Fibroblast of the aortic adventitia (primary cell): ENCODE results near the gene ISG20. TPM values are rescaled to one million over a fixed set of nuclear protein-coding genes. Genes with fewer than 3 reads are reported as not detected.

Experiments
- DNase-seq: peaks from one replicate; pipeline ENCODE4 v3.0.0-alpha.2; 2010; ENCODE audit warnings: low read depth
- H3K4me3 ChIP-seq: 2 replicates; pipeline ENCODE4 v1.5.1; 2011; ENCODE audit warnings: low read depth, mild to moderate bottlenecking, control low read depth, low read length, moderate library complexity
- CTCF ChIP-seq: IDR thresholded peaks from 2 replicates; pipeline ENCODE4 v1.5.1; 2011; ENCODE audit warnings: mild to moderate bottlenecking, low read length, control low read depth, inconsistent platforms; ENCODE audit not compliant: insufficient read depth
- total RNA-seq: library from RNA; depleted of rRNA; stranded (reverse); fragments of >200 nt; gene quantifications from 2 replicates; pipeline ENCODE4 v1.2.3, GENCODE V29; 2012; ENCODE audit warnings: low replicate concordance

Gene ISG20
- total RNA-seq, 1 donor: 1.9 TPM

- no peak for TF ChIP-seq CTCF
- no peak overlapping the region for H3K4me3 ChIP-seq
- no peak for DNase-seq
Measured at GRCh38 chr15:88690331-88690730, 51.5 kb downstream of the ISG20 start.

- no peak for TF ChIP-seq CTCF
- no peak overlapping the region for H3K4me3 ChIP-seq
Measured at GRCh38 chr15:88693191-88693590, 54.4 kb downstream of the ISG20 start.

GRCh38 chr15:88695101-88695500 is 56.3 kb downstream of the ISG20 start:
- no peak for TF ChIP-seq CTCF

More at GRCh38 chr15:88693191-88693590, 54.4 kb downstream of the ISG20 start:
- no peak for DNase-seq

GRCh38 chr15:88695691-88696251 is 57.0 kb downstream of the ISG20 start:
- H3K4me3 ChIP-seq: no peak overlapping the region
- no peak for DNase-seq

More at GRCh38 chr15:88695101-88695500, 56.3 kb downstream of the ISG20 start:
- DNase-seq: no peak
- H3K4me3 ChIP-seq: no peak overlapping the region

GRCh38 chr15:88696254-88696653 is 57.4 kb downstream of the ISG20 start:
- no peak overlapping the region for H3K4me3 ChIP-seq
- TF ChIP-seq CTCF: no peak
- no peak for DNase-seq

More at GRCh38 chr15:88695691-88696251, 57.0 kb downstream of the ISG20 start:
- TF ChIP-seq CTCF: no peak

GRCh38 chr15:88697276-88697675 is 58.5 kb downstream of the ISG20 start:
- no peak for DNase-seq
- no peak overlapping the region for H3K4me3 ChIP-seq
- TF ChIP-seq CTCF: no peak

GRCh38 chr15:88699861-88700260 is 61.0 kb downstream of the ISG20 start:
- no peak for DNase-seq
- TF ChIP-seq CTCF: no peak
- no peak overlapping the region for H3K4me3 ChIP-seq
